Dendritic cell treated with granulocyte-macrophage colony-stimulating factor and Interleukin-4, amounts not matched to agents 40 ng/mL and 50 ng/mL, for 4 days (primary cell): ENCODE data around the gene KAT2B.
"Not testable (repeated sequence)": the region's sequence is repeated elsewhere in the genome, so short reads cannot be mapped to it uniquely, and the experiment has no call there.

ENCODE experiments used
- H3K27ac Mint-ChIP-seq: one replicate; pipeline ENCODE4 v1.8.0; 2022; ENCODE audit warnings: mild to moderate bottlenecking, mixed read lengths
- H3K27me3 Mint-ChIP-seq: one replicate; pipeline ENCODE4 v1.8.0; 2022; ENCODE audit warnings: mild to moderate bottlenecking, mixed read lengths
- H3K36me3 Mint-ChIP-seq: one replicate; pipeline ENCODE4 v1.8.0; 2022; ENCODE audit warnings: low read depth, mixed read lengths
- H3K4me1 Mint-ChIP-seq: one replicate; pipeline ENCODE4 v1.8.0; 2022; ENCODE audit warnings: low read depth, mixed read lengths
- H3K4me3 Mint-ChIP-seq: one replicate; pipeline ENCODE4 v1.8.0; 2022; ENCODE audit warnings: mild to moderate bottlenecking, moderate library complexity, mixed read lengths
- H3K9me3 Mint-ChIP-seq: one replicate; pipeline ENCODE4 v1.8.0; 2022; ENCODE audit warnings: mixed read lengths
- intact Hi-C: fragments of 100-400 bp; cut with micrococcal nuclease; formaldehyde crosslinking; loops from one replicate; pipeline ENCODE4 v1.15.0; 2022

The KAT2B gene

DNA sequence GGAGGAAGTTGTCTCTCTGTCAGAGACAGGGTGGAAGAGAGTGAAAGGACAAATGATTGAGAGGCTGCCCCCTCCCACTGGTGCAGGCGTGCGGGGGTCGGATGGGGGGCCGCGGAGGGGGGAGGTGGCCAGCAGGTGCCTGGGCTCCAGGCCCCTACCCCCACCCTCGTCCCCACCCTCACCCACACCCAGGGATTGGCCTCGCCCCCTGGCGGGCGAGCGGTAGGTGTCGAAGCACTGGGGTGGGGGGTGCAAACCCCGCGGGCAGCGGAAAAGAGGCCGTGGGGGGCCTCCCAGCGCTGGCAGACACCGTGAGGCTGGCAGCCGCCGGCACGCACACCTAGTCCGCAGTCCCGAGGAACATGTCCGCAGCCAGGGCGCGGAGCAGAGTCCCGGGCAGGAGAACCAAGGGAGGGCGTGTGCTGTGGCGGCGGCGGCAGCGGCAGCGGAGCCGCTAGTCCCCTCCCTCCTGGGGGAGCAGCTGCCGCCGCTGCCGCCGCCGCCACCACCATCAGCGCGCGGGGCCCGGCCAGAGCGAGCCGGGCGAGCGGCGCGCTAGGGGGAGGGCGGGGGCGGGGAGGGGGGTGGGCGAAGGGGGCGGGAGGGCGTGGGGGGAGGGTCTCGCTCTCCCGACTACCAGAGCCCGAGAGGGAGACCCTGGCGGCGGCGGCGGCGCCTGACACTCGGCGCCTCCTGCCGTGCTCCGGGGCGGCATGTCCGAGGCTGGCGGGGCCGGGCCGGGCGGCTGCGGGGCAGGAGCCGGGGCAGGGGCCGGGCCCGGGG, at the start of gene KAT2B:
TSS of gene KAT2B (plus strand) at position 682 of the 783 bp plus-strand sequence. CDS start at position 714, 32 bp downstream.
- intact Hi-C loops = loop anchor here (1.0 to 10.0 kb wide), 4 partner anchors 17 to 155 kb away; partner anchors contain the start of gene RAB5A
- Mint-ChIP-seq H3K27me3 (no peaks in the 10 kb centered on the region), H3K9me3 (no peaks in the 10 kb centered on the region), H3K36me3 (peaks cover 7% of the 10 kb centered on the region), H3K4me3 (peak within 1 kb of the TSS; percentile 88), H3K4me1 (peaks cover 35% of the 10 kb centered on the region), H3K27ac (peak within 1 kb of the TSS; percentile 93)

DNA sequence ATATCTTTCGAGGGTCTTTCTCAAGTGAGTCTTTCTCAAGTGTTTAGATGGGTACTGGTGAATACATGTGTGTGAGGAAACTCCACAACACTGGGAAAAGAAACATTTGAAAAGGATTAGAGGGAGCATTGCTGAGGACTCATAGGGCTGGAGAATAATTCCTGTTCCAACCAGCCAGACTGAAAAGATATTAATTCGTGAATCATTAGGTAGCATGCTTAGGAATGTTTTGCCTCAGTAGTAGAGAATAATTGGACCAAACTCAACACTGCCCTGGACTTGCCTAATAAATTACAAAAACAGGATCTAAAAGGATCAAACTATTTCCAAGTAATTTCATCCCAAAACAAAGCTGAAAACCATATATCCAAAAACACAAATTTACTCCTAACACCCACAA, 45.5 kb upstream of the KAT2B start:
- H3K27ac Mint-ChIP-seq = no peak overlapping the region
- intact Hi-C loops = no loop called here
- no peaks in the 10 kb centered on the region for H3K36me3 Mint-ChIP-seq
- H3K4me3 Mint-ChIP-seq = no peak overlapping the region
- H3K4me1 Mint-ChIP-seq = no peaks in the 10 kb centered on the region
- no peaks in the 10 kb centered on the region for H3K9me3 Mint-ChIP-seq
- no peaks in the 10 kb centered on the region for H3K27me3 Mint-ChIP-seq

DNA sequence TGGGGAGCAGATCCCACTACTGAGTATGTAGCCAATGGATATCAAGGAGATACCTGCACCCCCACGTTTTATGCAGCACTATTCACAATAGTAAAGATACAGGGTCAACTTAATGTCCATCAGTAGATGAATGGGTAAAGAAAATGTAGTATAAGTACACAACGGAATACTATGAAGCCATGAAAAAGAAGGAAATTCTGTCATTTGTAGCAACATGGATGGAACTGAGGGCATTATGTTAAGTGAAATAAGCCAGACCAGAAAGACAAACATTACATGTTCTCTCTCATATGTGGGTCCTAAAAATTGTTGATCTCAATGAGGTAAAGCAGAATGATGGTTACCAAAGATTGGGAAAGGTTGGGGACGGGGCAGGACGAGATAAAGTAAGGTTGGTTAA, 42.7 kb upstream of the KAT2B start:
- H3K4me1 Mint-ChIP-seq = no peaks in the 10 kb centered on the region
- no peak overlapping the region for H3K4me3 Mint-ChIP-seq
- H3K27me3 Mint-ChIP-seq = no peaks in the 10 kb centered on the region
- H3K36me3 Mint-ChIP-seq = no peaks in the 10 kb centered on the region
- no peaks in the 10 kb centered on the region for H3K9me3 Mint-ChIP-seq
- intact Hi-C loops = no loop called here
- H3K27ac Mint-ChIP-seq = no peak overlapping the region

DNA sequence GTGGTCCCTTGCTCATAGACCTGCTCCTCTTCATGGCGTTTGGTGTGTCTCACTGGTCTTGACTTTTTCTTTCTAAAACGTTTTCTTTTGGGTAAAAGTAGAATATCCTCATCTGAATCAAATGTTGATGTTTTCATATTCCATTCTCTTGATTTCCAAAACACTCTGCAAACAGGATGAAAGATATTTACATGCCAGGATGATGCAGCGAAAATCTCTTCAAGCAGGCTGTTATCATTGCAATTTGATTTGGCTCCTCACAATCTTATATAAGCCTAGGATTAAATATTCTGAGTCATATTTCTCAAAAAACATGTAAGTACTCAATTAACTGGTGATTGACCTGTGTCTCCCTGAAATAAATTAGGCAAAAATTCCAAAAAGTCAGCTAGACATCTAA, 38.3 kb upstream of the KAT2B start:
- Mint-ChIP-seq H3K9me3 (no peaks in the 10 kb centered on the region), H3K27ac (no peak overlapping the region), H3K4me1 (no peaks in the 10 kb centered on the region), H3K4me3 (no peak overlapping the region), H3K36me3 (no peaks in the 10 kb centered on the region), H3K27me3 (no peaks in the 10 kb centered on the region)
- intact Hi-C loops = no loop called here

DNA sequence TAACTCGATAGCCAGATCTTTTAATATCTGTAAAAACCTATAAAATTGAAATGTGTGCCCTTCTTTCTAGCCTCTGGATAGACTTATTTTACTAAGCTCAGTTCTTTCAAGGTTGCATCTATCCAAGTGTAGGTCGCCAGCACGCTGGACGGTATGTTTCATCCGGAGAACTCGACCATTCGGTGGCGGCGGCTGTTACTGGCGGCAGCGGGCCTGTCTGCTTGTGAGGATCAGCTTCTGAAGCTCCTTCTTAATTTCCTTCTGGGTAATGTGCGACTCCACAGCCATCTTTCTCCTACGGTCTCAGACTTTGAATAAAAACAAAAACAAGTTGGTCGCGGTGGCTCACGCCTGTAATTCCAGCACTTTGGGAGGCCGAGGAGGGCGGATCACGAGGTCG, 32.3 kb upstream of the KAT2B start:
- intact Hi-C loops = no loop called here
- no peaks in the 10 kb centered on the region for H3K4me1 Mint-ChIP-seq
- no peak overlapping the region for H3K4me3 Mint-ChIP-seq
- H3K27me3 Mint-ChIP-seq = no peaks in the 10 kb centered on the region
- H3K9me3 Mint-ChIP-seq = no peaks in the 10 kb centered on the region
- H3K36me3 Mint-ChIP-seq = no peaks in the 10 kb centered on the region
- no peak overlapping the region for H3K27ac Mint-ChIP-seq

DNA sequence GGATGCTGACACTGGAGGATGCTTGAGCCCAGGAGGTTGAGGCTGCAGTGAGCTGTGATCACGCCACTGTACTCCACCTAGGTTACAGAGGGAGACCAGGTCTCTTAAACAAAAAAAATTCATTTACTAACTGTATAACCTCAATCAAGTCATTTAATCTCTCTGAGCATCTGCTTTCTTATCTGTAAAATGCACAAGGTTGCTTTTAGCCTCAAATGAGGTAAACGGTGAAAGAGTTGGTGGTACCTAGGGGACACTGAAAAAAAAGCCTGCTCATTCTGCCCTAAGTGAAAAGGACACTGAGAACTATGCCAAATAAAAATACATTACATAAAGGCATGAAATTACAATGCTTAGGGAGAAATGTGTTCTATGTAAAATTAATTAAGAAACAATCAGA, 31.6 kb upstream of the KAT2B start:
- Mint-ChIP-seq H3K9me3 (no peaks in the 10 kb centered on the region), H3K36me3 (no peaks in the 10 kb centered on the region), H3K27me3 (no peaks in the 10 kb centered on the region), H3K4me1 (no peaks in the 10 kb centered on the region), H3K4me3 (no peak overlapping the region), H3K27ac (no peak overlapping the region)
- intact Hi-C loops = no loop called here

DNA sequence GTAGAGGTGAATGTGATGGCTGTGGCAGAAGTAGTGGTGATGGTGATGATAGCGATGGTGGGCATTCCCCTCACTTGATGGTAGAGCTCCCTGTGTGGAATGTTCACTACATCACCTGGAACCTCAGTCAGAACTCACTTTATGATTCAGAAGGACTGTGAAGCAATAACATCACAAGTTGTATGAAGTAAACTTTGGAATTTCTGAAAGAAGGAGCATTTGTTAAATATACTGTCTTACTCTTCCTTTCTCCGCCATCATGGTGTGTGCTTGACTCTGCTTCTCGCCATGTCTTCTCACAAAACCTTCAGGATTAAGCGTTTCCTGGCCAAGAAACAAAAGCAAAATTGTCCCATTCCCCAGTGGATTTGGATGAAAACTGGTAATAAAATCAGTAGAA, 28.1 kb upstream of the KAT2B start, which contains the start of gene PP2D1:
TSS of gene PP2D1 (minus strand) at position 101 of the 400 bp plus-strand sequence. CDS start 192 bp downstream, outside the sequence.
- Mint-ChIP-seq H3K4me3 (no peak within 1 kb of the TSS), H3K4me1 (no peaks in the 10 kb centered on the region), H3K27me3 (no peaks in the 10 kb centered on the region), H3K36me3 (no peaks in the 10 kb centered on the region), H3K9me3 (no peaks in the 10 kb centered on the region), H3K27ac (no peak within 1 kb of the TSS)
- intact Hi-C loops = no loop called here

DNA sequence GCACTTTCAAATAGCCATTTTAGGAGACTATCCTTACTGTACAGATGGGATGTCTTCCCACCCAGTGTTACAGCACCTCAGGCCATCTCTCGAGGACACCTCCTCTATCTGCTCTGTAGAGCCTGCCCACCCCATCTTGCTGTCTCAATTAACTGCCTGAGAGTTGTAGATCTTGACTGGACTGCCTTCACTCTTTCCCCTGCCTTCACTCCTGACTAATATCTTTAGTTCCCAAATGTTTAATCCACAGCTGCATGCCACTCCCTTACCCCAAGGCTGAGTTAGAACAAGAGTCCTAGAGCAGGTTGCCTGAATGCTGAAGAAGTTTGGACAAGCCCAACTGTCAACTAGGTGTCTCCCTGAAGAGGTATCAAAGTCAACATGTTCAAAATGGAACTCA, 26.9 kb upstream of the KAT2B start:
- intact Hi-C loops = no loop called here
- H3K27me3 Mint-ChIP-seq = no peaks in the 10 kb centered on the region
- no peak overlapping the region for H3K27ac Mint-ChIP-seq
- H3K4me3 Mint-ChIP-seq = no peak overlapping the region
- H3K9me3 Mint-ChIP-seq = no peaks in the 10 kb centered on the region
- H3K4me1 Mint-ChIP-seq = no peaks in the 10 kb centered on the region
- no peaks in the 10 kb centered on the region for H3K36me3 Mint-ChIP-seq

DNA sequence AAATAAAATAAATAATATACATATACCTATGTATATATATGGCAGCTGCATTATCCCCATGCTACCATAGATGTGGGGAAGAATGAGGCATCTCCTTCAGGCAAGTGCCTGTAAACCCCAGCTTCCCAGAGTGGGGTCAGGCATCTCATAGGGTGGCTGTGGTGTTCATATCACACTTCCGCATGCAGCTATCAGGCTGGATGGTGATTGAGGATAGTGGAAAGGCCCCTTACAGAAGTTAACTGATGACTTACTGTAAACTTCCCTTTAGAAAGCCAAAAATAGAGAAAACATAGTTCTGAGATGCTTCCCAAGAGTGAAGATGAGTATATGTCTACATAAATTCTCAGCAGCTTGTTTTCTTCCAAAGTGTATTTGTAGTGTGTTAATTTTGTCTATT, 24.7 kb upstream of the KAT2B start:
- Mint-ChIP-seq H3K27me3 (no peaks in the 10 kb centered on the region), H3K36me3 (no peaks in the 10 kb centered on the region), H3K9me3 (no peaks in the 10 kb centered on the region), H3K4me1 (no peaks in the 10 kb centered on the region), H3K27ac (no peak overlapping the region), H3K4me3 (no peak overlapping the region)
- intact Hi-C loops = no loop called here

DNA sequence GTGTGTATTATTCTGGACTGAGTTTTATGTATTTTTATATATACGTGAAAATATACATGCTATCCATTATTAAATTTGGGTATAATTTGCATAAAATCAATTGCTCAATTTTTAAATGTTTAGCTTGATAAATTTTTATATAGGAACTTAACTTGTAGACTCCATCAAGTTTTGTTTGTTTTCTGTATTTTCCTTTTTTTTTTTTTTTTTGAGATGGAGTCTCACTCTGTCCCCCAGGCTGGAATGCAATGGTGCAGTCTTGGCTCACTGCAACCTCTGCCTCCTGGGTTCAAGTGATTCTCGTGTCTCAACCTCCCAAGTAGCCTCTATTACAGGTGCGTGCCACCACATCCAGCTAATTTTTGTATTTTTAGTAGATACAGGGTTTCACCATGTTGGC, 24.2 kb upstream of the KAT2B start:
- H3K27ac Mint-ChIP-seq, intact Hi-C loops, H3K27me3 Mint-ChIP-seq, H3K4me1 Mint-ChIP-seq, H3K9me3 Mint-ChIP-seq, H3K36me3 Mint-ChIP-seq, H3K4me3 Mint-ChIP-seq: not testable (repeated sequence)

DNA sequence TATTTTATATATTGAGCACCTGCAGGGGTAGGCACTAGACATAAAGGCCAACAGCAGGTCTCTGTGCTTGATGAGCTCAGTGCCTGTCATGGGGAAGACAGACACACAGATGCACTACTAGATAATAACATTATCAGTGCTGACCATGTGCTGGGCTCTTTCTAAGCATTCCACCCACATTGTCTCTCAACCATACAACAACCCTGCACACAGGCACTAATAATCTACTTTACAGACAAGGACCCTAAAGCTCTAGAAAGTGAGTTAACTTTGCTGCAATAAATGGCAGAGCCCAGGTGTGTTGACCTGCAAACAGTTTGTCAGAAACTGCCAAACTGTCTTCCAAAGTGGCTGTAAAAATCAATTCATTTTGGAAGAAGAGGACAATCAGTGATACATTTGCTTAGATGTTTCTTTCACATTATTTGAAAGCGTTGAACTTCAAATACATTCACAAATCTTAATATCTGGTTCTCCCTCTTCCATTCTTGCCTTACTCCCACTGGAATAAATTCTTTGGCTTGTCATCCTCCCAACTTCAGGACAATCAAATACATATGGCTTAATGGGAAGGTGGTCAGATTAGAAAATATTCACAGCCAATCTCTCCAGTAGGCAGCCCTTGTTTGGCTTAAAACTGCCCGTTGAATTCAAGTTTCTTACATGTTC, 17.2 kb upstream of the KAT2B start:
- Mint-ChIP-seq H3K9me3 (no peaks in the 10 kb centered on the region), H3K27ac (no peak overlapping the region), H3K4me3 (no peak overlapping the region), H3K36me3 (no peaks in the 10 kb centered on the region), H3K27me3 (no peaks in the 10 kb centered on the region), H3K4me1 (peaks cover 11% of the 10 kb centered on the region)
- intact Hi-C loops = no loop called here

DNA sequence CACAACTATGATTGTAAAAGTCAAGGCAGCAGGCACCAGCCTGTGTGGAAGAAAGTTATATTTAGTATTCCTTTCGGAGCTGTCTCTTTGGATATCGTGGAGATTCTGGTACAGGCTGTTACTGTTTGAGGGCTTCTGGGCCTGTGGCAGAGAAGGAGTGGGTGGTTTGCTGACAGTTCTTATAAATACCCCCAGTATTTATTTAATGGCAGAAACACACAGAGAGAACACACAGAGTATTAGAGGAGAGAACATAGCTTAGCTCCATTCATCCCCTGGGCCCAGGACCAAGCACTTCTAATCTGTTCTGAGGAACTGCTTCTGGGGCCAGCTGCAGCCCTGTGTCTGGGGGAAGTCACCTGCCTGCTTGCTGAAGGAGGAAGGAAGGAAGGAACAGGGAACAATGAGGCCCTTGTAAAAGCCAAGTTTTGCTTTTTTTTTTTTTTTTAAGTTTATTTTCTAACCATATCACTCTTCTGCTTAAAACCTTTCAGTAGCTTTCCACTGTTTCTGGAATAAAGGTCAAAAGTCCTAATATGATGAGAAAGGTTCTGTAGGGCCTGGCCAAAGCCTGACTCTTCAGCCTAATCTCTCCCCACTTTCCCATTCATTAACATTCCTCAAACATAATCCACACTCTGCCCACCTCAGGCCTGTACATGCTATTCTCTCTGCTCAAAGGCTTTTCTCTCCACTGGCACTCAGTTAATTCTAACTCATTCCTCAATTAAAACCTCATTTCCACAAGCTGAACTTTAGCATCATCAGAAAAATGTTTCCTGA, 16.4 kb upstream of the KAT2B start:
- no peak overlapping the region for H3K4me3 Mint-ChIP-seq
- H3K27ac Mint-ChIP-seq = no peak overlapping the region
- intact Hi-C loops = no loop called here

DNA sequence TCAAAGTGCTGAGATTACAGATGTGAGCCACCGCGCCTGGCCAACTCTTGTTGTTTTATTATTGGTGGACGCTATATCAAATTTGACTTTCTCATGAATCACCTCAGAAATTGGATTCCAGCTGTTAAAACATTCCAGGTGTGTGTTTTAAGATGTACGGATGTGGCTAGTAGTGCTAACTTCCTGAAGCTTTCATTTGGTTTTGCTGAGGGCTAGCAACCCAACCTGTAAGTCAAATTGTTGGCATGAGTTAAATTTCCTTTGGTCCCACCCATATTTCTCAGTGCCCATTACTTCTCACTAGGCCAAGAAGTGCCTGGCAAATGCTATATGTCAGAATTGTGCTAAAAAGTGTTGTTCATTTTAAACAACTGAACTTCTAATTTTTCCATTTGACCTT, 13.1 kb upstream of the KAT2B start:
- Mint-ChIP-seq H3K36me3 (no peaks in the 10 kb centered on the region), H3K4me3 (no peak overlapping the region)

More for the DNA sequence above, 16.4 kb upstream of the KAT2B start:
- H3K27me3 Mint-ChIP-seq = no peaks in the 10 kb centered on the region
- H3K9me3 Mint-ChIP-seq = no peaks in the 10 kb centered on the region
- H3K4me1 Mint-ChIP-seq = peaks cover 11% of the 10 kb centered on the region
- H3K36me3 Mint-ChIP-seq = no peaks in the 10 kb centered on the region

DNA sequence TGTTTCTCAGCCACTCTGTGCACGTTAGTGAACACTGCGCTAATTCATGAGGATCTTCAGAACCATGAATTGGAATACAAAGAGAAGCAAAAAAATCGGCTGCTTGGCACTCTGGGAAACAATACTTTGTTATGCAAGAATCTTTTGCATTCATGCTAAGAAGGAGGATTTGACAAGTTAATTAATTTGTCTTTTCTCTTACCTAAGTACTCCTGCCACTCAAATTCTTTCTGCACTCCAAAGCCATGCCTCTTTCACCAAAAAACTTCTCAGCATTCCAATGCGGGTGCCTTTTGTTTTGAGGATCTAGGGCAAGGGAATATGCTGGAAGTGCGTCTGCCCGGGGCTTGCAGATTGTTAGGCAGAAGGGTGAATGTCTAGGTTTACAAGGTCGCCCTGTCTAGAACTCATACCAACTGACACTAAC, 11.3 kb upstream of the KAT2B start:
- Mint-ChIP-seq H3K36me3 (no peaks in the 10 kb centered on the region), H3K27ac (no peak overlapping the region), H3K9me3 (no peaks in the 10 kb centered on the region), H3K4me1 (peaks cover 5% of the 10 kb centered on the region), H3K4me3 (no peak overlapping the region), H3K27me3 (no peaks in the 10 kb centered on the region)
- intact Hi-C loops = no loop called here

More for the DNA sequence above, 13.1 kb upstream of the KAT2B start:
- H3K27ac Mint-ChIP-seq = no peak overlapping the region
- H3K4me1 Mint-ChIP-seq = peaks cover 11% of the 10 kb centered on the region
- intact Hi-C loops = no loop called here
- no peaks in the 10 kb centered on the region for H3K27me3 Mint-ChIP-seq
- no peaks in the 10 kb centered on the region for H3K9me3 Mint-ChIP-seq
